ENCODE data around the gene TRMT2A. TPM values are rescaled to one million over a fixed set of nuclear protein-coding genes. Genes with fewer than 3 reads are reported as not detected.

TRMT2A gene
- total RNA-seq, 1 donor from 2014 or later: 70.4 TPM

DNA sequence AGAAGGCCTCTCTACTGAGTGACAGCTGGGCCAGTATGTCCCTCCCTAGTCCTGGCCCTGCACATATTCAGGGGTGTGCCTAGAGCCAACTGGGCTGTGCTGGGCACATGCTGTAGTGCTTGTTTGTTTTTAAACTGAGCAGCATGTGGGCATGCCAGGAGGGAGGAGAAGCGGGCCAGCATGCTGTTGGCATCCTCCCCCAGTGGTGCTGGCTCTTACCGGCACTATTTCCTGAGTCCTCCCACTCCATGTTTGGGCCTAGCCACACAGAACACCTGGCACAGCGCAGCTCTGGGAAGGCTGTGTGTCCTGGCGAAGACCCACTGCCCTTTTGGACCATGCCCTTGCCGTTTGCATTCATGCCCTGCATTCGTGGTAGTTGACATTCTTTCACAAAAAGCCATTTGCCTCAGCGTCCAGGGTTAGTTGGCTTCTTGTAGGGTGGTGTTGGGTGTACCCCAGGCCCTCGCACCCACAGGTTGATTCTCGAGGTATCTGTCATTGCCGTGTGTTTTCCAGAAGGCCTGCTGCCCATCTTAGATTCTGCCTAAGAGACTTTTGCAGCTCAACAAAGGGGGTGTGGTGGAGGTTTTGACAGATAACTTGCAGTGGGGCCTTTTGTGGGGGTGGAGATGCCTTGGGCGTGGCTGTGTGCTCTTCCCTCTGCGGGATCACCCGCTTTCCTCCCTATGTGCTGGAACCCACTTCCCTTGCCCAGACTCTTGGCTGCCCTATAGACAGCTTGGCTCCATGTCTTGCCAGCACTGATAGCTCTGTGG is 23.4 kb downstream of the TRMT2A start:
- intact Hi-C loops (cut with DNase I): no loop called here
- ATAC-seq (peak in 1 of 2 donors; percentile 50), DNase-seq (peak; percentile 13)
- H3K9me3 ChIP-seq: no peaks in the 10 kb centered on the region
- no peaks in the 10 kb centered on the region for H3K4me1 ChIP-seq
- TF ChIP-seq, protein P1, sequence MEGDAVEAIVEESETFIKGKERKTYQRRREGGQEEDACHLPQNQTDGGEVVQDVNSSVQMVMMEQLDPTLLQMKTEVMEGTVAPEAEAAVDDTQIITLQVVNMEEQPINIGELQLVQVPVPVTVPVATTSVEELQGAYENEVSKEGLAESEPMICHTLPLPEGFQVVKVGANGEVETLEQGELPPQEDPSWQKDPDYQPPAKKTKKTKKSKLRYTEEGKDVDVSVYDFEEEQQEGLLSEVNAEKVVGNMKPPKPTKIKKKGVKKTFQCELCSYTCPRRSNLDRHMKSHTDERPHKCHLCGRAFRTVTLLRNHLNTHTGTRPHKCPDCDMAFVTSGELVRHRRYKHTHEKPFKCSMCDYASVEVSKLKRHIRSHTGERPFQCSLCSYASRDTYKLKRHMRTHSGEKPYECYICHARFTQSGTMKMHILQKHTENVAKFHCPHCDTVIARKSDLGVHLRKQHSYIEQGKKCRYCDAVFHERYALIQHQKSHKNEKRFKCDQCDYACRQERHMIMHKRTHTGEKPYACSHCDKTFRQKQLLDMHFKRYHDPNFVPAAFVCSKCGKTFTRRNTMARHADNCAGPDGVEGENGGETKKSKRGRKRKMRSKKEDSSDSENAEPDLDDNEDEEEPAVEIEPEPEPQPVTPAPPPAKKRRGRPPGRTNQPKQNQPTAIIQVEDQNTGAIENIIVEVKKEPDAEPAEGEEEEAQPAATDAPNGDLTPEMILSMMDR (IDR thresholded peaks at IDR 0.05): no peak
- H3K27ac ChIP-seq: no peak overlapping the region
- no peaks in the 10 kb centered on the region for H3K27me3 ChIP-seq (ENCODE audit: low read depth)
- no peak overlapping the region for H3K4me3 ChIP-seq
- peaks cover 100% of the 10 kb centered on the region for H3K36me3 ChIP-seq

DNA sequence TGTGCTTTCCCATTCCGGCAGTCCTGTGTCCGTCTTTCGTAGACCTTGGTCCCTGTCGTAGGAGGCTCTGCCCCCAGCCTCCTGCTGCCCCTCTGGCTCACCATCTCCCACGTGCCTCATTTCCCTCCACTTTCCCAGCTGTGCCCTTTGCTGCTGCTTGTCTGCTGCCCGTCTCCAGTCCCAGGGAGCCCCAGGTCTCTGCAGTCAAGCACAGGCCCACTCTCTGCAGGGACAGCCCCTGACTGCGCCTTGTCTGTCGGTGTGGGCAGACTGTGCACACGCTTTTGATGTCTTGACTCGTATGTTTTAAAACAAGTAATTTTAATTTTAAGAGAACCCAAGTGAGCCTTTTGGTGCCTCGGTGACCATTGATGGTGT is 24.6 kb downstream of the TRMT2A start:
- H3K27ac ChIP-seq: no peak overlapping the region
- no peaks in the 10 kb centered on the region for H3K9me3 ChIP-seq
- ATAC-seq: no peak
- TF ChIP-seq, protein P1 (IDR thresholded peaks at IDR 0.05): no peak
- intact Hi-C loops (cut with DNase I): no loop called here
- no peak overlapping the region for H3K4me3 ChIP-seq
- H3K4me1 ChIP-seq: no peaks in the 10 kb centered on the region
- peak; percentile 34 for DNase-seq
- H3K27me3 ChIP-seq (ENCODE audit: low read depth): no peaks in the 10 kb centered on the region
- H3K36me3 ChIP-seq: peaks cover 100% of the 10 kb centered on the region

DNA sequence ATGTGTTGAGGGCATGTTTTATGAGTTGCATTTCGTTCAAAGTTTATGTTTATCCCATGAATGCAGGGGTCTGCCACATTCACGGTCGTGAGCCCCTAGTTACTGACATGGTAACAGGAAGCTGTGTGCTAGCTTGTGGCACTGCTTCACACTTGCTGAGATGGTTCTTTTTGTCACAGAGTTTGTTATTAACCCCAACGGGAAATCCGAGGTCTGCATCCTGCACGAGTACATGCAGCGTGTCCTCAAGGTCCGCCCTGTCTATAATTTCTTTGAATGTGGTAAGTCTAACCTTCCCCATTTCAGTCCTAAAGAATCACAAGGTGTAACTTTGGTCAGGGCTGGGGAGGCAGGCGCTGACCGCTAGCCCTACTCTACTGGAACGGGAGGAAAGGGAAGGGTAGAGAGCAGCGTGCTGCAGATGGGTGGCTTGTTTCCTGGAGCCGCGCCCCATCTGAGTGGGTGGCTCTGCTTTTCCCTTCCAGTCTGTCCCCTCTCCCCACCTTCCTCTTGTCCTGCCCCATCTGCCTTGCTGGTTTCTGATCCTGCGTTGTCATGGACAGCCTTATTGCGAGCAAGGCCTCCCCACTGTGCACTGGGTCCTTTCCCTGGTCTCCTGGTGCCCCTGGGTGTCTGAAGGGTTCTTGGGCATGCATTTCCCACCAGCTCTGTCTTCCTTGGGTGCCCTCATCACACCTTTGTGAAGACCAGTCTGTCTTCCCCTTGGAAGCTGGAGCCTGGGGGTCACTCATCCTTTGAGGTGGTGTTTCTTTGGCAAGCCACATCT is 25.1 kb downstream of the TRMT2A start:
- no peak overlapping the region for H3K4me3 ChIP-seq

DNA sequence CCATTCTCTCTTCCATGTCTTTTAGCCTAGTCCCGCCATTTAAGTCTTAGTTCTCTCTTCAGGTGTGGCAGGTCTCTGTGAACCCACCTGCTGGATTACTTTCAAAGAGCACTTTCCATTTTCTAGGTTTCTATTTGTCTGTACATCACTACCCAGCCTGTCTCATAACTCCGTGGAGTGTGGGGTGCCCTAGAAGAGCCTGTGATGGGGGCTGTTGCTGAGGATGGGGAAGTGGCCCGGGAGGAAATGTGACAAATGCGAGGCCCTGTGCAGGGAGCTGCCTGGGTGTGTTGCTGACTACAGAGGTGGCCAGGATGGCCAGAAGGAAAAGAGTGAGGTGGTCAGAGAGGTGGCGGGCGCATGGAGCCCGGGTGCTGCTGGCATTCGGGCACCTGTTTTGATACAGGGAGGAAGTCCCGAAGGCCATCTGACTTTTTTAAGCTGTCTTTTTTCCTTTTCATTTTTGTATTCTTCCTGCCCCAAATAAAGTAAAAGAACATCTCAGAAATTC is 26.2 kb downstream of the TRMT2A start:
- no peaks in the 10 kb centered on the region for H3K27me3 ChIP-seq (ENCODE audit: low read depth)
- DNase-seq (peak; percentile 13), ATAC-seq (no peak)
- intact Hi-C loops (cut with DNase I): no loop called here
- no peaks in the 10 kb centered on the region for H3K9me3 ChIP-seq
- H3K36me3 ChIP-seq: peaks cover 100% of the 10 kb centered on the region
- TF ChIP-seq, protein P1 (IDR thresholded peaks at IDR 0.05): no peak
- H3K4me1 ChIP-seq: no peaks in the 10 kb centered on the region
- H3K4me3 ChIP-seq: no peak overlapping the region
- no peak overlapping the region for H3K27ac ChIP-seq

More for the DNA sequence above, 25.1 kb downstream of the TRMT2A start:
- intact Hi-C loops (cut with DNase I): no loop called here
- H3K27me3 ChIP-seq (ENCODE audit: low read depth): no peaks in the 10 kb centered on the region
- TF ChIP-seq, protein P1 (IDR thresholded peaks at IDR 0.05): no peak
- H3K9me3 ChIP-seq: no peaks in the 10 kb centered on the region
- peaks cover 100% of the 10 kb centered on the region for H3K36me3 ChIP-seq
- no peaks in the 10 kb centered on the region for H3K4me1 ChIP-seq
- no peak overlapping the region for H3K27ac ChIP-seq
- ATAC-seq: no peak
- DNase-seq: peak; percentile 29

DNA sequence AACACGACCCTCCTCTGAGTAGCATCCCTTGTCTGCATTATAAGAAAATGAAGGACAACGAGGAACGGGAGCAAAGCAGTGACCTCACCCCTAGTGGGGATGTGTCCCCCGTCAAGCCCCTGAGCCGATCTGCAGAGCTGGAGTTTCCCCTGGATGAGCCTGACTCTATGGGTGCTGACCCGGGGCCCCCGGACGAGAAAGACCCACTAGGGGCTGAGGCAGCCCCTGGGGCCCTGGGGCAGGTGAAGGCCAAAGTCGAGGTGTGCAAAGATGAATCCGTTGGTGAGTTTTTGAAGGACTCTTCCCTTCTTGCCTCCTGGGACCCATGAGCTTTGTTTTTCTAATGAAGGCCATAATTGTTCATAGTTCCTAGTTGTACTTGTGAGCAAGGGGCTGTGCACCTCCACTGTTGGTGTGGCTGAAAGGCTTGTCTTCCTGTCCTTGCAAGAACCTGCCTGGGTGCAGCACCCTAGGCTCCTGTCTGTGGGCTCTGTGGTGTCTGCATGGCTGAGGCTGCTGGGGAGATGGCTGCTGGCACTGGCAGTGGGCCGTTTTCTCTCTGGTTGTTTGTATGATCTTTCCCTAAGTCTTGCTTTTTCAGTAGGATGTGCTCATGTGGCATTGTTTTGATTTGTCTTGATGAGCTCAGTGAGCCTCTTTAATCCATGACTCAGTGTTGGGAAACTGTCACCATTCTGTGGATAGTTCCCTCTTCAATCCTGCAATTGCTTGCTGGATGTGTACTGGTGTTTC is 26.9 kb downstream of the TRMT2A start:
- peaks cover 96% of the 10 kb centered on the region for H3K36me3 ChIP-seq
- DNase-seq: peak; percentile 29

More for the DNA sequence above, 26.9 kb downstream of the TRMT2A start:
- Histone ChIP-seq H3K27ac (no peak overlapping the region), H3K4me1 (peaks cover 1% of the 10 kb centered on the region), H3K27me3 (ENCODE audit: low read depth) (no peaks in the 10 kb centered on the region), H3K9me3 (no peaks in the 10 kb centered on the region), H3K4me3 (no peak overlapping the region)
- no peak for ATAC-seq
- TF ChIP-seq, protein P1 (IDR thresholded peaks at IDR 0.05): no peak
- intact Hi-C loops (cut with DNase I): no loop called here
